HG03097 (cell line): ENCODE data around the gene FLG2.
"Not testable (repeated sequence)": the region's sequence is repeated elsewhere in the genome, so short reads cannot be mapped to it uniquely, and the experiment has no call there.

Experiments
- ATAC-seq: cut with Tn5 transposase; IDR thresholded peaks from one replicate; pipeline ENCODE4 v1.9.1; 2021; ENCODE audit not compliant: unreplicated experiment, low FRiP score

FLG2 gene

GRCh38 chr1:152313319-152313801, 46.4 kb downstream of the FLG2 start:
- ATAC-seq, result no peak

DNA sequence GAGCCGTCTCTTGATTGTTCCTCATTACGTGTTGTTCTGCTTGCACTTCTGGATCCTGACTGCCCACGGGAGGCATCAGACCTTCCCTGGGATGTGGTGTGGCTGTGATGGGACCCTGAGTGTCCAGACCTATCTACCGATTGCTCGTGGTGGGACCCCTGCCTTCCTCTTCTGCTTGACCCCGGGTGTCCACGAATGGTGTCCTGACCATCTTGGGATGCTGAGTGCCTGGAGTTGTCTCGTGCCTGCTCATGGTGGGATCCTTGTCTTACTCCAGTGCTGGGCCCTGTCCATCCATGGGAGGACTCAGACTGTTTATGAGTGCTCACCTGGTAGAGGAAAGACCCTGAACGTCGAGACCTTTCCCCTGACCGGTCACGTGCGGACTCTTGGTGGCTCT, 47.6 kb downstream of the FLG2 start:
- not testable (repeated sequence) for ATAC-seq

DNA sequence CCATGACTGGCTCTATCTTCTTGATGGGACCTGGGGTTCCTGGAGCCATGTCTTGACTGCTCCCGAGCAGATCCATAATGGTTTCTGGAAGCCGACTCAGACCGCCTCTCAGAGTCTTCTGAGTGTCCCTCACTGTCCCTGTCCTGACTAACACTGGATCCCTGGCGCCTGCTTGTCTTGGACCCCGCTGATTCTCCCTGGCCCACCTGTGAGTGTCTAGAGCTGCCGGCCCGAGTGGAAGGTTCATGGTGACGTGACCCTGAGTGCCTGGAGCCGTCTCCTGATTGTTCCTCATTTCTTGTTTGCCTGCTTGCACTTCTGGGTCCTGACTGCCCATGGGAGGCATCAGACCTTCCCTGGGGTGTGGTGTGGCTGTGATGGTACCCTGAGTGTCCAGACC, 49.9 kb downstream of the FLG2 start:
- no peak for ATAC-seq

GRCh38 chr1:152309320-152309901, 50.4 kb downstream of the FLG2 start:
- ATAC-seq, result not testable (repeated sequence)

- ATAC-seq, result not testable (repeated sequence)
Measured at GRCh38 chr1:152308758-152309157, 51.0 kb downstream of the FLG2 start.

DNA sequence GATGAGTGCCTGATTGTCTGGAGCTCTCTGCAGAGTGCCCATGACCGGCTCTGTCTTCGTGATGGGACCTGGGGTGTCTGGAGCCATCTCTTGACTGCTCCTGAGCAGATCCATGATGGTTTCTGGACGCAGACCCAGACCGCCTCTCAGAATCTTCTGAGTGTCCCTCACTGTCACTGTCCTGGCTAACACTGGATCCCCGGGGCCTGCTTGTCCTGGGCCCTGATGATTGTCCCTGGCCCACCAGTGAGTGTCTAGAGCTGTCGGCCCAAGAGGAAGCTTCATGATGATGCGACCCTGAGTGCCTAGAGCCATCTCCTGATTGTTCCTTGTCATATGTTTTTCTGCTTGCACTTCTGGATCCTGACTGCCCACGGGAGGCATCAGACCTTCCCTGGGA, 51.8 kb downstream of the FLG2 start:
- not testable (repeated sequence) for ATAC-seq

DNA sequence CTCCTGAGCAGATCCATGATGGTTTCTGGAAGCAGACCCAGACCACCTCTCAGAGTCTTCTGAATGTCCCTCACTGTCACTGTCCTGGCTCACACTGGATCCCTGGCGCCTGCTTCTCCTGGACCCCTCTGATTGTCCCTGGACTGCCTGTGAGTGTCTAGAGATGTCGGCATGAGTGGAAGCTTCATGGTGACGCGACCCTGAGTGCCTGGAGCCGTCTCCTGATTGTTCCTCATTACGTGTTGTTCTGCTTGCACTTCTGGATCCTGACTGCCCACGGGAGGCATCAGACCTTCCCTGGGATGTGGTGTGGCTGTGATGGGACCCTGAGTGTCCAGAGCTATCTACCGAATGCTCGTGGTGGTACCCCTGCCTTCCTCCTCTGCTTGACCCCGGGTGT, 53.7 kb downstream of the FLG2 start:
- ATAC-seq, result not testable (repeated sequence)

GRCh38 chr1:152304773-152305172, 55.0 kb downstream of the FLG2 start:
- ATAC-seq, result not testable (repeated sequence)

DNA sequence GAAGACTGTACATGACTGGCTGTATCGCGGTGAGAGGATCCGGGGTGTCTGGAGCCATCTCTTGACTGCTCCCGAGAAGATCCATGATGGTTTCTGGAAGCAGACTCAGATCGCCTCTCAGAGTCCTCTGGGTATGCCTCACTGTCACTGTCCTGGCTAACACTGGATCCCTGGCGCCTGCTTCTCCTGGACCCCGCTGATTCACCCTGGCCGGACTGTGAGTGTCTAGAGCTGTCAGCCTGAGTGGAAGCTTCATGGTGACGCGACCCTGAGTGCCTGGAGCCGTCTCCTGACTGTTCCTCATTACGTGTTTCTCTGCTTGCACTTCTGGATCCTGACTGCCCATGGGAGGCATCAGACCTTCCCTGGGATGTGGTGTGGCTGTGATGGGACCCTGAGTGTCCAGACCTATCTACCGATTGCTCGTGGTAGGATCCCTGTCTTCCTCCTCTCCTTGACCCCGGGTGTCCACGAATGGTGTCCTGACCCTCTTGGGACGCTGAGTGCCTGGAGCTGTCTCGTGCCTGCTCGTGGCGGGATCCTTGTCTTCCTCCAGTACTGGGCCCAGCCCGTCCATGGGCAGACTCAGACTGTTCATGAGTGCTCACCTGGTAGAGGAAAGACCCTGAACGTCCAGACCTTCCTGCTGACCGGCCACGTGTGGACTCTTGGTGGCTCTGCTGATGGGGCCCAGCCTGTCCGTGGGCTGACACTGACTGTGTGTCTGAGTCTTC, 56.5 kb downstream of the FLG2 start:
- not testable (repeated sequence) for ATAC-seq
